ENCODE measurements around the gene ADGRE1.

The ADGRE1 gene

DNA sequence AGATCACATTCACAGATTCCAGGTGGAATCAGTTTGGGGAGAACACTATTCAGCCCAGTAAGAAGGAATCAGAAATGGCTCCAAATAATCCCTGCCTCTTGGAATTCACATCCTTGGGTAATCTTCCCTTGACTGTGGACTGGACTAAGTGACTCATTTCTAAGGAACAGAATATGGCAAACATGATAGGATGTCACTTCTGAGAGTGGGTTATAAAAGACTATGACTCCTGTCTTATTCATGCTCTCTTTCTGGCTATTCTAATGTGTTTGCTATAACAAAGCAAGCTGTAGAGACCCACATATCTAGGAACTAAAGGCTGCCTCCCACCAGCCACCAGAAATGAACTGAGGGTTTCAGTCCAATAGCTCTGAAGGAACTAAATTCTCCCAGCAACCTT, 96.1 kb downstream of the ADGRE1 start:
- no peaks in the 10 kb centered on the region for H3K36me3 ChIP-seq
- no peak overlapping the region for H3K4me3 ChIP-seq (ENCODE audit: low read depth, low read length)
- H3K4me1 ChIP-seq = no peaks in the 10 kb centered on the region
- H3K9me3 ChIP-seq = no peaks in the 10 kb centered on the region
- no peak for DNase-seq
- no peaks in the 10 kb centered on the region for H3K27me3 ChIP-seq
- TF ChIP-seq, protein P1, sequence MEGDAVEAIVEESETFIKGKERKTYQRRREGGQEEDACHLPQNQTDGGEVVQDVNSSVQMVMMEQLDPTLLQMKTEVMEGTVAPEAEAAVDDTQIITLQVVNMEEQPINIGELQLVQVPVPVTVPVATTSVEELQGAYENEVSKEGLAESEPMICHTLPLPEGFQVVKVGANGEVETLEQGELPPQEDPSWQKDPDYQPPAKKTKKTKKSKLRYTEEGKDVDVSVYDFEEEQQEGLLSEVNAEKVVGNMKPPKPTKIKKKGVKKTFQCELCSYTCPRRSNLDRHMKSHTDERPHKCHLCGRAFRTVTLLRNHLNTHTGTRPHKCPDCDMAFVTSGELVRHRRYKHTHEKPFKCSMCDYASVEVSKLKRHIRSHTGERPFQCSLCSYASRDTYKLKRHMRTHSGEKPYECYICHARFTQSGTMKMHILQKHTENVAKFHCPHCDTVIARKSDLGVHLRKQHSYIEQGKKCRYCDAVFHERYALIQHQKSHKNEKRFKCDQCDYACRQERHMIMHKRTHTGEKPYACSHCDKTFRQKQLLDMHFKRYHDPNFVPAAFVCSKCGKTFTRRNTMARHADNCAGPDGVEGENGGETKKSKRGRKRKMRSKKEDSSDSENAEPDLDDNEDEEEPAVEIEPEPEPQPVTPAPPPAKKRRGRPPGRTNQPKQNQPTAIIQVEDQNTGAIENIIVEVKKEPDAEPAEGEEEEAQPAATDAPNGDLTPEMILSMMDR (IDR thresholded peaks at IDR 0.05; ENCODE audit: low read depth, low read length) = no peak

DNA sequence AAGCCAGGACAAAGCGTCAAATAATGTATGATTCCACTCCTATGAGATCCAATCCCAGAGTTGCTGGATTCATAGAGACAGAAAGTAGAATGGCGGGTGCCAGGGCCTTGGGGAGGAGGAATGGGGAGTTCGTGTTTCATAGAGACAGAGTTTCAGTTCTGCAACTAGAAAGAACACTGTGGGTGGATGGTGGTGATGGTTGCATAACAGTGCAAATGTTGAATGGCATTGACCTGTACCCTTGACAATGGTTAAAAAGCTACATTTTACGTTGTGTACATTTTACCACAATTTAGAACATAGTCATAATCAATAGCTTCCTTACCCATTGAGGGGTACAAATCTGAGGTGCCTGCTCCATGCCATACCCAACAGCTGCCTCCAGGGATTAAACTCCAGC, 100.5 kb downstream of the ADGRE1 start:
- no peak for DNase-seq
- H3K4me3 ChIP-seq (ENCODE audit: low read depth, low read length) = no peak overlapping the region
- H3K27me3 ChIP-seq = no peaks in the 10 kb centered on the region
- TF ChIP-seq, protein P1 (IDR thresholded peaks at IDR 0.05; ENCODE audit: low read depth, low read length) = no peak
- no peaks in the 10 kb centered on the region for H3K36me3 ChIP-seq
- no peaks in the 10 kb centered on the region for H3K4me1 ChIP-seq
- no peaks in the 10 kb centered on the region for H3K9me3 ChIP-seq

DNA sequence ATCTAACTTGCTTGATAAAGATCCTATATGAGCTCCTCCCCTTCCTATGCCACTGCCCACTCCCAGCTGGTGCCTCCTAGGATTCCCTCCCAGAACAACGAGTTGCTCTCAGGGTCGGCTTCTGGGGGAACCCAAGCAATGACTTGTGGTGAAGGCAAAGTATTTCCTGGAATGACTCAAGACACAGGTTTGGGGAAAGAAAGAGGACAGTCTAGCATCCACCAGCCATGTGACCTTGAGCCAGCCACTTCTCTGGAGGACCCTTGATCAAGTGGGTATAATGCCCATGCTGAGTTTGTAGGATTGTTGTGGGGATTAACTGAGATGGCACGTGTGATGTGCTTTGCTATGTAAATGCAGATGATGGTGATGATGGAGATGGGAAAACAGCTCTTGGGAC, 100.9 kb downstream of the ADGRE1 start:
- no peak for DNase-seq
- no peaks in the 10 kb centered on the region for H3K27me3 ChIP-seq
- H3K36me3 ChIP-seq = no peaks in the 10 kb centered on the region
- no peak overlapping the region for H3K4me3 ChIP-seq (ENCODE audit: low read depth, low read length)
- TF ChIP-seq, protein P1 (IDR thresholded peaks at IDR 0.05; ENCODE audit: low read depth, low read length) = no peak
- H3K9me3 ChIP-seq = no peaks in the 10 kb centered on the region
- no peaks in the 10 kb centered on the region for H3K4me1 ChIP-seq
